K562 (cell line): Measurements from ENCODE around the gene TENM3. TPM values are rescaled to one million over a fixed set of nuclear protein-coding genes. Genes with fewer than 3 reads are reported as not detected.

ENCODE experiments used
- ARID3B ChIP-seq: fragments of 250-450 bp; sonication (Bioruptor Pico); IDR thresholded peaks from 2 replicates; pipeline ENCODE4 v1.4.0; 2020; ENCODE audit warnings: borderline replicate concordance
- DMBX1 ChIP-seq: fragments of 250-450 bp; sonication (Bioruptor Pico); IDR thresholded peaks from 2 replicates; pipeline ENCODE4 v1.8.0; 2022; ENCODE audit warnings: inconsistent platforms, mild to moderate bottlenecking, moderate library complexity, borderline replicate concordance
- HDAC8 ChIP-seq: fragments of 450-650 bp; IDR thresholded peaks from 2 replicates; pipeline ENCODE4 v1.6.1; 2016; ENCODE audit warnings: mild to moderate bottlenecking, missing genetic modification characterization, moderate library complexity, missing compliant biosample characterization
- LARP7 ChIP-seq: fragments of 450-650 bp; IDR thresholded peaks from 2 replicates; pipeline ENCODE4 v1.6.1; 2016
- NCOA2 ChIP-seq, 2 experiments: fragments of 450-650 bp; IDR thresholded peaks; 2 replicates each; pipeline ENCODE4 v1.6.1; 2018; ENCODE audit warnings: mild to moderate bottlenecking in 2 of 2, moderate library complexity in 1 of 2; ENCODE audit not compliant: partially characterized antibody in 2 of 2
- PBX2 ChIP-seq, 2 experiments: IDR thresholded peaks in 1 of 2; conservative IDR thresholded peaks in 1 of 2; 2 replicates each; pipeline ENCODE4 v1.6.1; 2016; ENCODE audit warnings: low read depth in 2 of 2, mild to moderate bottlenecking in 1 of 2, missing compliant biosample characterization in 1 of 2, missing genetic modification characterization in 1 of 2, moderate library complexity in 1 of 2
- SP2 ChIP-seq: IDR thresholded peaks from 2 replicates; pipeline ENCODE4 v1.6.1; 2011; ENCODE audit warnings: mild to moderate bottlenecking, low read depth, low read length, moderate library complexity; ENCODE audit not compliant: poor library complexity, severe bottlenecking; ENCODE audit errors: extremely low read depth
- SREBF2 ChIP-seq: sonication (generic); formaldehyde crosslinking; IDR thresholded peaks from 2 replicates; pipeline ENCODE4 v1.4.0; 2020; ENCODE audit warnings: mild to moderate bottlenecking, missing genetic modification reagents
- TCF7L2 ChIP-seq: fragments of 150-350 bp; IDR thresholded peaks from 2 replicates; pipeline ENCODE4 v1.6.1; 2016; ENCODE audit warnings: low read depth, mild to moderate bottlenecking, low read length, moderate library complexity
- TEAD1 ChIP-seq, 2 experiments: fragments of 450-650 bp in 1 of 2; sonication (generic) in 1 of 2; formaldehyde crosslinking; IDR thresholded peaks; 2 replicates each; pipeline versions ENCODE4 v1.4.0 to v1.8.0; 2020 to 2022; ENCODE audit warnings: mild to moderate bottlenecking in 2 of 2, missing genetic modification reagents in 1 of 2
- ZBTB49 ChIP-seq: sonication (generic); formaldehyde crosslinking; IDR thresholded peaks from 2 replicates; pipeline ENCODE4 v1.8.0; 2022; ENCODE audit warnings: missing genetic modification reagents, mild to moderate bottlenecking, borderline replicate concordance
- ZC3H4 ChIP-seq: sonication (generic); formaldehyde crosslinking; IDR thresholded peaks from 2 replicates; pipeline ENCODE4 v1.9.0; 2021; ENCODE audit warnings: missing genetic modification reagents, borderline replicate concordance
- ZNF274 ChIP-seq: IDR thresholded peaks from 2 replicates; pipeline ENCODE4 v1.6.1; 2011; ENCODE audit warnings: low read depth, mild to moderate bottlenecking, low read length, moderate library complexity, borderline replicate concordance
- polyA plus RNA-seq, 8 experiments: library from polyadenylated mRNA; depleted of rRNA in 4 of 8; stranded (reverse) in 5 of 8; unstranded in 3 of 8; fragments of >200 nt; fragmentation: Nextera tagmentation in 2 of 8; fragmentation: Illumina TruSeq in 1 of 8; extraction: Ambion mirVana in 2 of 8; extraction: Trizol in 1 of 8; gene quantifications; 2 replicates each; pipeline versions ENCODE4 v1.2.1 to v1.2.3, GENCODE V29; 2011 to 2014; ENCODE audit warnings: inconsistent platforms in 1 of 8, missing spikeins in 1 of 8
- total RNA-seq, 7 experiments: library from RNA; depleted of rRNA in 6 of 7; stranded (reverse); fragments of >200 nt in 6 of 7; fragmentation: Illumina TruSeq in 2 of 7; extraction: Trizol in 2 of 7; gene quantifications; 2 replicates each; pipeline versions ENCODE4 v1.2.1 to v1.2.3, GENCODE V29; 2011 to 2021; ENCODE audit warnings: low replicate concordance in 1 of 7

TENM3 gene
- total and polyA plus RNA-seq, 9 of the 15 experiments (the other 6 are each of a cell fraction or from before 2014, with no cell fraction given), result 0.01 to 0.02 TPM; not detected in 7

GRCh38 chr4:182552948-182553347 is 309.7 kb downstream of the TENM3 start (continued):
- TF ChIP-seq ZBTB49 (no peak), DMBX1 (no peak), PBX2 (CRISPR knock-in tag; IDR thresholded peaks at IDR 0.05; ENCODE audit: low read depth) (no peak), PBX2 (tag; conservative IDR thresholded peaks at IDR 0.05; ENCODE audit: low read depth) (no peak), ZNF274 (no peak), ZC3H4 (CRISPR knock-in tag) (no peak), NCOA2 (IDR thresholded peaks at IDR 0.05; ENCODE audit: partially characterized antibody in 2 of 2) (no peak), ARID3B (CRISPR knock-in tag) (no peak), SP2 (no peak), SREBF2 (no peak), LARP7 (no peak), TEAD1 (CRISPR knock-in tag; IDR thresholded peaks at IDR 0.05) (no peak), TCF7L2 (no peak), HDAC8 (tag) (no peak)
